HepG2 (cell line): Measurements from ENCODE around the gene MRFAP1L1.

ENCODE experiments used
- BCL3 ChIP-seq: sonication (generic); formaldehyde crosslinking; IDR thresholded peaks from 2 replicates; pipeline ENCODE4 v1.5.1; 2020; ENCODE audit warnings: mild to moderate bottlenecking, missing genetic modification reagents, moderate library complexity
- CTCF ChIP-seq: sonication (generic); formaldehyde crosslinking; IDR thresholded peaks from 2 replicates; pipeline ENCODE4 v1.5.0; 2020; ENCODE audit warnings: mild to moderate bottlenecking, missing genetic modification reagents, moderate library complexity
- E2F1 ChIP-seq: sonication (generic); formaldehyde crosslinking; IDR thresholded peaks from 2 replicates; pipeline ENCODE4 v1.5.0; 2020; ENCODE audit warnings: missing genetic modification reagents
- EZH2 ChIP-seq: conservative IDR thresholded peaks from 2 replicates; pipeline ENCODE4 v1.6.1; 2012; ENCODE audit warnings: mild to moderate bottlenecking, low read depth, low read length, moderate library complexity
- MLX ChIP-seq: IDR thresholded peaks from 2 replicates; pipeline ENCODE4 v1.6.1; 2016
- POLR2AphosphoS5 ChIP-seq: IDR thresholded peaks from 2 replicates; pipeline ENCODE4 v1.6.1; 2012; ENCODE audit warnings: low read depth, low read length
- TAF1 ChIP-seq: sonication (generic); formaldehyde crosslinking; IDR thresholded peaks from 2 replicates; pipeline ENCODE4 v1.4.0; 2020; ENCODE audit warnings: missing genetic modification reagents
- YY1 ChIP-seq: IDR thresholded peaks from 2 replicates; pipeline ENCODE4 v1.6.1; 2011; ENCODE audit warnings: low read length, low read depth, moderate library complexity, mild to moderate bottlenecking; ENCODE audit not compliant: insufficient read depth, insufficient replicate concordance
- ZMAT3 ChIP-seq: sonication (generic); formaldehyde crosslinking; conservative IDR thresholded peaks from 2 replicates; pipeline ENCODE4 v1.7.0; 2021; ENCODE audit warnings: missing genetic modification reagents
- ZNF124 ChIP-seq: sonication (generic); formaldehyde crosslinking; IDR thresholded peaks from 2 replicates; pipeline ENCODE4 v1.4.0; 2020; ENCODE audit warnings: missing genetic modification reagents
- ZNF629 ChIP-seq: sonication (generic); formaldehyde crosslinking; conservative IDR thresholded peaks from 2 replicates; pipeline ENCODE4 v1.5.0; 2020; ENCODE audit warnings: missing genetic modification reagents
- ZNF737 ChIP-seq: sonication (generic); formaldehyde crosslinking; IDR thresholded peaks from 2 replicates; pipeline ENCODE4 v1.5.0; 2020; ENCODE audit warnings: missing genetic modification reagents, mild to moderate bottlenecking, borderline replicate concordance
- ZNF83 ChIP-seq: sonication (generic); formaldehyde crosslinking; IDR thresholded peaks from 2 replicates; pipeline ENCODE4 v1.4.0; 2020; ENCODE audit warnings: missing genetic modification reagents, mild to moderate bottlenecking, borderline replicate concordance

- no peak for TF ChIP-seq BCL3 (CRISPR knock-in tag)
- no peak for TF ChIP-seq TAF1 (CRISPR knock-in tag)
- TF ChIP-seq POLR2AphosphoS5, result no peak
- TF ChIP-seq EZH2, result no peak
- TF ChIP-seq ZNF83 (CRISPR knock-in tag), result no peak
- no peak for TF ChIP-seq MLX (CRISPR knock-in tag)
- TF ChIP-seq CTCF (CRISPR knock-in tag), result no peak
- TF ChIP-seq ZNF629 (CRISPR knock-in tag), result no peak
- no peak for TF ChIP-seq E2F1
- no peak for TF ChIP-seq YY1
- no peak for TF ChIP-seq ZMAT3 (CRISPR knock-in tag)
- no peak for TF ChIP-seq ZNF124
- TF ChIP-seq ZNF737 (CRISPR knock-in tag), result no peak
Measured at GRCh38 chr4:6672131-6672530, 37.5 kb downstream of the MRFAP1L1 start.
